GM18909 (cell line): ENCODE measurements around the gene KCNN1.
"Not testable (repeated sequence)": the region's sequence is repeated elsewhere in the genome, so short reads cannot be mapped to it uniquely, and the experiment has no call there.

ENCODE experiments used
- ATAC-seq: cut with Tn5 transposase; IDR thresholded peaks from one replicate; pipeline ENCODE4 v1.9.1; 2021; ENCODE audit warnings: mild to moderate bottlenecking; ENCODE audit not compliant: unreplicated experiment, poor library complexity

Gene KCNN1

GRCh38 chr19:18020212-18021085 is 53.5 kb downstream of the KCNN1 start:
- no peak for ATAC-seq

GRCh38 chr19:18021121-18021755 is 54.3 kb downstream of the KCNN1 start:
- no peak for ATAC-seq

GRCh38 chr19:18023622-18024251 is 56.8 kb downstream of the KCNN1 start:
- ATAC-seq, result peak; percentile 35

GRCh38 chr19:18027151-18027550 is 60.2 kb downstream of the KCNN1 start:
- ATAC-seq, result no peak

- no peak for ATAC-seq
These were observed 62.9 kb downstream of the KCNN1 start for GRCh38 chr19:18029617-18030338.

- ATAC-seq, result not testable (repeated sequence)
These were observed 64.5 kb downstream of the KCNN1 start for GRCh38 chr19:18031401-18031800.

- not testable (repeated sequence) for ATAC-seq
These were observed 65.2 kb downstream of the KCNN1 start for GRCh38 chr19:18032102-18032501.

- no peak for ATAC-seq
These were observed 74.1 kb downstream of the KCNN1 start for GRCh38 chr19:18041054-18041453.

- ATAC-seq, result no peak
These were observed 76.8 kb downstream of the KCNN1 start for GRCh38 chr19:18043676-18044075.

GRCh38 chr19:18044825-18045304 is 78.0 kb downstream of the KCNN1 start:
- ATAC-seq, result peak; percentile 94

GRCh38 chr19:18045307-18046050 is 78.6 kb downstream of the KCNN1 start:
- no peak for ATAC-seq

- ATAC-seq, result no peak
These were observed 79.3 kb downstream of the KCNN1 start for GRCh38 chr19:18046059-18046718.

- ATAC-seq, result no peak
These were observed 82.5 kb downstream of the KCNN1 start for GRCh38 chr19:18049385-18049784.
